Kasumi-1 (cell line): ENCODE data around the gene SF3B2.
"Not testable (repeated sequence)": the region's sequence is repeated elsewhere in the genome, so short reads cannot be mapped to it uniquely, and the experiment has no call there.

Source experiments
- DNase-seq, 2 experiments: peaks; one replicate each; lab custom pipeline; 2025; lab: John Stamatoyannopoulos, UW

Gene SF3B2

GRCh38 chr11:66051766-66052663 is at the start of gene SF3B2:
Gene SF3B2, plus strand, starts transcription at chr11:66052364. Its CDS starts 21 bp downstream, at chr11:66052385.
- DNase-seq: peak; percentile 97 to 98

DNA sequence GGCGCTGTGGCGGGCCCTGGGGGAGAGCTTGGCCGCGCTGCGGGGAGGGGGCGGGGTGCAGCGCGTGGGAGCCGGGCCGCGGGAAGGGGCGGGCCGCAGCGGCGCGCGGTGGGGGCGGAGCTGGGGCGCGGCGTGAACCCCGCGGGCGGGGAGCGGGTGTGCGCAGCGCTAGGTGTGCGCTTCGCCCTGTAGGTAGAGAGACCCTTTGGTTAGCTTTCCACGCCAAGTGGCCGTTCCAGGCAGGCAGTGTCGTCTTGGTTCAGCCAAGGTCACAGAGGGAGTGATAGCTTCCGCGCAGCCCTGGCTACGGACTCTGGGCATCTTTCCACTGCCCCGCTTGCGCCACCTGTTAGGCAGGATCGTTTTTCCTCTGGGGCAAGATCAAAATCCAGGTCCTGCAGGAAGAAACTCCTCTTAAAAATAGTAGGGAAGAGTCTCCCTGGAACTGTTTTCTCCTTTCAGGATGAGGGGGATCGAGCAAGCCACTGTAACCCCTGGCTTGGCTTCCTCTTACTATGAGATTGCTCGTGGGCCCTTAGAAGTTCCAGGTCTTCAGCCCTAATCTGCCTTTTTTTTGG is 49.4 kb upstream of the SF3B2 start:
- DNase-seq: peak in 1 of 2 experiments; percentile 51

- DNase-seq: no peak
These were observed 48.9 kb upstream of the SF3B2 start for GRCh38 chr11:66003291-66003690.

DNA sequence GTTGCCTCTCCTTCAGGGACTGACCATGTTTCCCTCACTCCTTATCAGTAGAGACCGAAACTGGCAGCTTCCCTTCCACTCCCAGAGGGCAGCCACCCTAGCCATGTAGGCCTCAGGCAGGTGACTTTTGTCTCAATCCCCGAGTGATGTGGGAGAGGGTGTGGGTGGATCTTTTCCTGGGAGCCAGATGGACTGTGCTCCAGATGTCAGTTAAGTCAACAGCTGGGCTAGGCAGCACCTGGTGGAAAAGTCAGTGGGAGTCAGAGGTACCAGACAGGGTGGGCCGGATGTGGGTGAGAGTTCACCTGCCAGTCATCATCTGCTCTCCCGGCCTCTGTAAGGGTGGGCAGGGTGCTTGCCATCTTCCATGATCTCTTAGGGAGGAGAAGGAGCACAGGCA is 48.0 kb upstream of the SF3B2 start:
- no peak for DNase-seq

DNA sequence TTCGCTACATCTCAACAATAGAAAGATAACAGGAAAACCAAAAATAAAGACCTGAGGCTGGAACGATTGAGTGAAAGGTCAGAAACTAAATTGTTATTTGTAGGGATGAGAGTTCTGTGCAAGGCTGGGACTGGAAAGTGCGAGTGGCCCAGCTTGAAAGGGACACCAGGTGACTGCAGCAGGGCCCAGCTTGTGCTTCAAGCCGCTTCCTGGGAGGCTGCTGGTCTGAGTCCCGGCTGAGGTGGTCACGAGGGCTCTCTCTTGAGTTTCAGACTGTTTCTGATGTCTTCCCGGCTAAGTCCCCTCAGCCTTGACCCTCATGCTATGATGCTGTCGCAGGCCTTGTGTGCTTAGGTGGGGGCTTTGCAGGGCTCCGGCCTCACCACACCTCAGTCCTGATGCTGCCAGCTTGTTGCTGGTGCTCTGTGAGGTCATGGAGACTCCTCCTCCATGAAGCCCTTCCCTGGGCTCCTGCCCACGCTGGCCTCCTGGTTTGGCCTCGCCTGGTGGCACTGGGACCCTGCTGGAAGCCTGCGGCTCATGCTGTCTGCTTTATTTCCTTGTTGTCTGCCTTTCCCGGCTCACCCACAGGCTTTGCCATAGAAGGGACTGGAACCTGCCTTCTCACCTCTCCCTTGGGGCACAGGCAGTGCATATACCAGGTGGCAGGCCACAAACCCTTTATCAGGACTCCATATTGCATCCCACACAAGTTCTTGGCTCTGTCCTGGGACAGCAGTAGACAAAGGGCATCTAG is 45.9 kb upstream of the SF3B2 start:
- no peak for DNase-seq

DNA sequence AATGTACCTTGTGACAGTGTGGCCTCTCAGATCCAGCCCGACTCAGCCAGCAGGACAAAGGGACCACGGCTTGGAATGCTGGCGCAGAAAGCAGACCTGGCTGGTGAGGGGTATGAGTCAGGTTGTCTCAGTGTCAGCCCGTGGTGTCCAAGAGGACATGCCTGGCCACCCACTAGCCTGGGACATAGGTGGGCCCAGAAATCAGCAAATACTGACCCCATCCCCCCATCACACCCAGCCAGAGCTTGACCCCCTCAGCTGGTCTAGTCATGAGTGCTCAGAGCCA is 45.3 kb upstream of the SF3B2 start:
- no peak for DNase-seq

DNA sequence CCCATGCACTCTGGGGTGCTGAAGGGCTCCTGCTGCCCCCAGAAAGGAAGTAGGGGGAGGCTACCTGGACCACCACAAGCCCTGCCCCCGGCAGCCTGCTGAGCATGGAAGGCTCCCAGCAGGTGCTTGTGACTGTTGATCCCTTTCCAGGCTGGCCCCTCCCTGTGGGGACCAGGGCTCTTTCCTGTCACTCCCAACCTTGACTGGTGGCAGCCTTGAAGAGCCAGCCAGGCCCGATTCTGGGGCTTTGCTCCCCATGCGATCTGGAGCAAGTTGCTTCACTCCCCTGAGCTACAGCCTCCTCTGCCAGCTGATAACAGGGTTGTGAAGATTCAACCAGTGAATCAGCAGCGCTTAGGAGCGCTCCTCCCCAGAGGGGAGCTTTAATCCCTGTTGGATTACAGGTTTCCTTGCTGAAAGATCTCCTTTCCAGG is 44.9 kb upstream of the SF3B2 start:
- DNase-seq: no peak

GRCh38 chr11:66008095-66008467 is 44.1 kb upstream of the SF3B2 start:
- no peak for DNase-seq

GRCh38 chr11:66008468-66009101 is 43.6 kb upstream of the SF3B2 start:
- no peak for DNase-seq

GRCh38 chr11:66010036-66010435 is 42.1 kb upstream of the SF3B2 start:
- DNase-seq: not testable (repeated sequence)

DNA sequence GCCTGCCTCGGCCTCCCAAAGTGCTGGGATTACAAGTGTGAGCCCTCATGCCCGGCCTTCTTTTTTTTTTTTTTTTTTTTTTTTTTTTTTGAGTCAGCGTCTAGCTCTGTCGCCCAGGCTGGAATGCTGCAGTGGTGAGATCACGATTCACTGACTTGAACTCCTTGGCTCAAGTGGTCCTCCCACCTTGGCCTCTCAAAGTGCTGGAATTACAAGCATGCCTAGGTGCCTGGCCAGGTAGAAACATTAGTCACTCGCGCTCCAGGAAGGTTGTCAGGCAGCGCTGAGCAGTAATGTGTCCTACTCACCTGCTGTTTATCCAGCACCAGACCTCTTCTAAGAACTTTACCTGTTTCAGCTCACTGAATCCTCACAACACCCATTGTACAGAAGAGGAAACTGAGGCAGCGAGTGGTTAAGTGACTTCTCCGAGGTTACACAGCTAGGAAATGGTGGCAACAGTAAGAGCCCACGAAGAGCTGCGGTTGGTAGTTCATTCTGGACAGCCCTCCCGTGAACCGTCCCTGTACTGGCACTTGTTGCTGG is 40.9 kb upstream of the SF3B2 start:
- DNase-seq: no peak

DNA sequence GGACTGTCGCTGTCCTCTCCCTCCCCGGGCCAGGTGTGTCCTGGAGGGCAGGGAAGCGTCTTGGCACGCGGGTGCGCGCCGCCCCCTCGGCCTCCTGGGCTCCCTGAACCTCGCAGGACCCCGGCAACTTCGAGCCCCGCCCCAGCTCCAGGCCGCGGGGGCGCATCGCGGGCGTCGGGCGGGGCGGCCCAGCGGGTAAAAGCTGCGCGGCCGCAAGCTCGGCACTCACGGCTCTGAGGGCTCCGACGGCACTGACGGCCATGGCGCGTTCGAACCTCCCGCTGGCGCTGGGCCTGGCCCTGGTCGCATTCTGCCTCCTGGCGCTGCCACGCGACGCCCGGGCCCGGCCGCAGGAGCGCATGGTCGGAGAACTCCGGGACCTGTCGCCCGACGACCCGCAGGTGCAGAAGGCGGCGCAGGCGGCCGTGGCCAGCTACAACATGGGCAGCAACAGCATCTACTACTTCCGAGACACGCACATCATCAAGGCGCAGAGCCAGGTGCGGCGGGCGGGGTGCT is 40.3 kb upstream of the SF3B2 start, which contains the start of gene CST6:
CST6 (plus strand) TSS at position 224 of the 519 bp plus-strand sequence; CDS start at position 261, 37 bp downstream.
- DNase-seq: no peak

DNA sequence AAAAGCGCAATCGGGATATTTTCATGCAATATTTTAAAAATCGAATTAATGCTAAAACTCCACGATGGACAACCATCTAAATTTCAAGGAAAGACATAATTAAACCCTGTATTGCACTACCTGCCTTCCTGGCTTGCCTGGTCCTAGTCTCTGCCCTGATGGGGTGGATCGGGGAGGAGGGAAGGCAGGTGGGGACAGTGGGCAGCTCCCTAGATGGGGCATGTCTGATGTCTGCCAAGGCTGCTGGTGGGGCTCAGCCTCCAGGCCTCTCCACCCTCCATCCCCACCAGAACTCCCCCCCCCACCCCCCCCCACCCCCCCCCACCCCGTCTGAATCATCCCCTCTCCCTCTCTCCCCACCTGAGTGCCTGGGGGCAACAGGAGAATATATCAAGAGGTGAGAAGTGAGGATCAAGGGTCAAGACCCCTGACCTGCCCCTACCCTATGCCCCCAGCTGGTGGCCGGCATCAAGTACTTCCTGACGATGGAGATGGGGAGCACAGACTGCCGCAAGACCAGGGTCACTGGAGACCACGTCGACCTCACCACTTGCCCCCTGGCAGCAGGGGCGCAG is 39.7 kb upstream of the SF3B2 start:
- no peak for DNase-seq

- DNase-seq: peak in 1 of 2 experiments; percentile 17
These were observed 39.0 kb upstream of the SF3B2 start for GRCh38 chr11:66012946-66013761.

DNA sequence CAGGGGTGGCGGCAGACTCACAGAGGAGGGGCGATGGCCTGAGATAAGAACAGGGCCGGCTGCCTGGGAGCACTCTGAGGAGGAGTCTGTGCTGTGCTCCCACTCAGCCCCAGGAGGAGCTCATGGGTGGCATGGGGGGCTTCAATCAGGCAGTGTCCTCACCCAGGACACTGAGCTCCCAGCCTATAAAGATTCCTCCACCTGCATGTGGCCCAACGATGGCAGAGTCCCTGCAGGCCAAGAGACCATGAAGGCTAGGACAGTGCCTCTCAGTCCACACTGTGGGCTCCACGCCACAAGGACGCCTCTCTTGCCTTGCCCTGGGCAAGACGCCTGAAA is 38.4 kb upstream of the SF3B2 start:
- DNase-seq: no peak

DNA sequence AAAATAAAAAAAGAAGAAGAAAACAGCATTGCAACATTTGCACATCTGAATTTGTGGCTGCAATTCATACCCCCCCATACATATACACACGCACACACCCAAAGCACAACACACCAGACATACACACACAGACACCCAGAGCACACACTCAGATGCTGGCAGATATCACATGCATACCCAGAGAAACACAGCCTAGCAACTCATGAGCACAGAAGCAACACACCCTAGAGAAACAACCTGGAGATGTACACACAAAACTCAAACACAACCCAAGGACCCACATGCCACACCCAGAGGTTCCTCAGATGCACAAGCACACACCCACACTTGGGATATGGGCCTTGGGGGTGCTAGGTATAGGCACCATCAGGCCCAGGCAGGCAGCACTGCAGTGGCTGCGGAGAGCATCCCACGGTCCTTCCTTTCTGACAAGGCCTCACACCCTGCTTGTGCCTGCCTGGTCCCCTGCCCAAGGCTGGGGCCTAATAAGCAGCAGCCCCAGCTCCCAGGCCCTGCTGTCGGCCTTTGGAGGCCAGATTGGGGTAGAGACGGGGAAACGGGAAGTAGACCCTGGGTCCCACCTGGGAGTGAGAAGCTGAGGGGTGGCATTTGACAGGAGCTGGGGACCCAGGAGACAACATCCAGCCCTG is 37.2 kb upstream of the SF3B2 start:
- DNase-seq: no peak

GRCh38 chr11:66015454-66015881 is 36.7 kb upstream of the SF3B2 start:
- no peak for DNase-seq

DNA sequence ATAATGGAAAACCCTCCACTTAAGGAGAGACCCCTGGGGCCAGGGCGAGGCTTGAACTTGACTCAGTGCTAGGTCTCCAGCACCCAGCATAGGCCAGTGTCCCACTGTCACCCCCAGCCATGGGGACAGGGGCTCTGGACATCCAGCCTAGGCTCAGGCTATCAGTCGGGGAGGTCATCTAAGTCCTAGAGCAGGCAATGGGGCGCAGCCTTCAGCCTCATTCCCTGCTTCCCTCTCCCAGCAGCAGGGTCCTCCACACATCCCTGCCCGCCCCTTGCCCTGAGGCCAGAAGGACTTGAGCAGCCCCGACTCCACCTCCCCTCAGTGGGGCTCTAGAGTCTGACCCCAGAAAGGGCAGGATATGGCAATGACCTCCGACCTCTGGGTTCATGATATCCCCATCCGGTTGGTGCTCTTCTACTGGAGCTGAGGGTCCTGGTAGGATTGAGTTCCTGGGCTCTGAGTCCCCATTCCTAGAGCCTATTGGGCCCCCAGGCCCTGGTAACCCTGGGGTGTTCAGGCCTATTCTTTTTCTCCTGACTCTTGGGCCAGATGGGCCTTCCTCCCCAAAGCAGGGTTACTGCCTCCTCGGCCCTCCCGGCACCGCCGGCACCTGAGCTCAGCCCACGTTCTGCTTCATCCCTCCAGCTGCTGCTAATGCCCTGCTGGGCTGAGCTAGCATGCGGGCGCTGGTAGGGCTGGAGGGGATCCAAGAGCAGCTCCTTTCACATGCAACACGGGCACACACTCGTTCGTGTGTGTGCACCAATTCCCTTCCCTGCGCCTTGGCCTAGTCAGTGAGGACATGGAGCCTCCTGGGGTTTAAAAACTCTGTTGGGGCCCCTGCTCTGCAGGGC is 36.0 kb upstream of the SF3B2 start:
- no peak for DNase-seq

DNA sequence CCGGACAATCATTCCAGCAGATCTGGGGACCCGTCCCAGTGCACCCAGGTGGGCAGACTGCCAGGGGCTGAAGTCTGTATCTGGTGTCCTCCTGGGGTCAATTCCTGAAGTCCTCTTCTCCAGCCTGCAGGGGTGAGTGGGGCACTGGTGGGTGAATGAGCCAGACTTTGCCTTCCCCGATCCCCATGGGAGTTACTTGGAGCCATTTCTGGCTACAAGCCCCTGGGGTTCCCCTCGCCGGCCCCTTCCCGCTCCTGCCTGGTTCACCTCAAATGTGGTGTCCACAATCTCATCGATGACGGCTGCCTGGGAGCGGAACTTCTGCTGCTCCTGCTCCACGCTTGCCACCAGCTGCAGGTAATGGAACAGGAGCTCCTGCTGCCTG is 35.4 kb upstream of the SF3B2 start:
- no peak for DNase-seq
